ENCODE measurements around the gene ITGB7.

The ITGB7 gene

GRCh38 chr12:53214221-53214620 is 7.2 kb upstream of the ITGB7 start:
- no peak for TF ChIP-seq SPI1 (IDR thresholded peaks at IDR 0.05; ENCODE audit: borderline replicate concordance, low read depth)
- TF ChIP-seq CTCF (IDR thresholded peaks at IDR 0.05; ENCODE audit: insufficient read depth, low read length): no peak
- TF ChIP-seq POLR2AphosphoS5 (IDR thresholded peaks at IDR 0.05; ENCODE audit: low read depth): no peak
- TF ChIP-seq REST (IDR thresholded peaks at IDR 0.05; ENCODE audit: insufficient replicate concordance, low read depth): no peak
- no peak for TF ChIP-seq GABPA (IDR thresholded peaks at IDR 0.05; ENCODE audit: low read depth)
- Histone ChIP-seq H3K4me3 (replicated peaks; ENCODE audit: insufficient read depth, low read length) (no peak overlapping the region), H3K27ac (replicated peaks) (no peak overlapping the region), H3K27me3 (ENCODE audit: insufficient read depth, poor library complexity, severe bottlenecking) (no peaks in the 10 kb centered on the region)
- DNase-seq (ENCODE audit: low read depth in 1 of 2, low spot score in 1 of 2): no peak

GRCh38 chr12:53213348-53213747 is 6.3 kb upstream of the ITGB7 start:
- Histone ChIP-seq H3K27me3 (ENCODE audit: insufficient read depth, poor library complexity, severe bottlenecking) (no peaks in the 10 kb centered on the region), H3K4me3 (replicated peaks; ENCODE audit: insufficient read depth, low read length) (no peak overlapping the region), H3K27ac (replicated peaks) (no peak overlapping the region)
- DNase-seq (ENCODE audit: low read depth in 1 of 2, low spot score in 1 of 2): peak in 1 of 2 experiments; percentile 80
- no peak for TF ChIP-seq REST (IDR thresholded peaks at IDR 0.05; ENCODE audit: insufficient replicate concordance, low read depth)
- peak; percentile 91 for TF ChIP-seq CTCF (IDR thresholded peaks at IDR 0.05; ENCODE audit: insufficient read depth, low read length)
- no peak for TF ChIP-seq GABPA (IDR thresholded peaks at IDR 0.05; ENCODE audit: low read depth)
- TF ChIP-seq SPI1 (IDR thresholded peaks at IDR 0.05; ENCODE audit: borderline replicate concordance, low read depth): no peak

- no peak overlapping the region for H3K27ac ChIP-seq (replicated peaks)
- DNase-seq (ENCODE audit: low read depth in 1 of 2, low spot score in 1 of 2): no peak
- no peak overlapping the region for H3K4me3 ChIP-seq (replicated peaks; ENCODE audit: insufficient read depth, low read length)
- H3K27me3 ChIP-seq (ENCODE audit: insufficient read depth, poor library complexity, severe bottlenecking): no peaks in the 10 kb centered on the region
- TF ChIP-seq GABPA (IDR thresholded peaks at IDR 0.05; ENCODE audit: low read depth) (no peak), SPI1 (IDR thresholded peaks at IDR 0.05; ENCODE audit: borderline replicate concordance, low read depth) (no peak), CTCF (IDR thresholded peaks at IDR 0.05; ENCODE audit: insufficient read depth, low read length) (no peak), REST (IDR thresholded peaks at IDR 0.05; ENCODE audit: insufficient replicate concordance, low read depth) (no peak), POLR2AphosphoS5 (IDR thresholded peaks at IDR 0.05; ENCODE audit: low read depth) (no peak)
Measured at GRCh38 chr12:53212931-53213330, 5.9 kb upstream of the ITGB7 start.
